SU-DHL-6 (cell line): Measurements from ENCODE around the gene APBA2.

Experiments
- H2AFZ ChIP-seq: fragments of 200-600 bp; sonication (generic); 2 replicates; pipeline ENCODE4 v1.6.1; 2014; ENCODE audit warnings: low read depth, mild to moderate bottlenecking, moderate library complexity, mixed read lengths, antibody characterized with exemption, low read length; ENCODE audit not compliant: severe bottlenecking
- H3F3A ChIP-seq: fragments of 200-600 bp; shearing (Covaris generic); 2 replicates; pipeline ENCODE4 v1.6.0; 2016; ENCODE audit warnings: antibody characterized with exemption, mild to moderate bottlenecking; ENCODE audit not compliant: insufficient read depth
- H3K27ac ChIP-seq: fragments of 200-600 bp; sonication (generic); 2 replicates; pipeline ENCODE4 v1.5.1; 2016; ENCODE audit warnings: low read depth, mild to moderate bottlenecking, low read length, moderate library complexity, mixed read lengths
- H3K27me3 ChIP-seq: fragments of 200-600 bp; sonication (generic), shearing (Covaris generic); 2 replicates; pipeline ENCODE4 v1.6.0; 2014; ENCODE audit warnings: mild to moderate bottlenecking, low read length
- H3K36me3 ChIP-seq: fragments of 200-600 bp; sonication (generic); 2 replicates; pipeline ENCODE4 v1.6.1; 2014; ENCODE audit warnings: mild to moderate bottlenecking, low read length, mixed read lengths
- H3K4me2 ChIP-seq: fragments of 300-600, 200-600 bp; shearing (Covaris generic), sonication (generic); 2 replicates; pipeline ENCODE4 v1.6.0; 2014; ENCODE audit warnings: low read length, low read depth, mild to moderate bottlenecking; ENCODE audit not compliant: poor library complexity, severe bottlenecking
- H3K4me3 ChIP-seq: fragments of 200-600 bp; sonication (generic); 2 replicates; pipeline ENCODE4 v1.5.1; 2014; ENCODE audit warnings: antibody characterized with exemption, low read length, mild to moderate bottlenecking, mixed read lengths; ENCODE audit not compliant: insufficient read depth, poor library complexity, severe bottlenecking
- H3K79me2 ChIP-seq: fragments of 200-600 bp; sonication (generic); 2 replicates; pipeline ENCODE4 v1.6.1; 2014; ENCODE audit warnings: mild to moderate bottlenecking, low read length, moderate library complexity; ENCODE audit not compliant: insufficient read depth
- H3K9ac ChIP-seq: fragments of 200-600 bp; sonication (generic); 2 replicates; pipeline ENCODE4 v1.7.0; 2014; ENCODE audit warnings: mild to moderate bottlenecking, low read length
- H3K9me2 ChIP-seq: fragments of 200-600 bp; sonication (generic); replicated peaks from 2 replicates; pipeline ENCODE4 v1.6.1; 2014; ENCODE audit warnings: low read length; ENCODE audit not compliant: insufficient read depth
- H3K9me3 ChIP-seq: fragments of 200-600 bp; sonication (generic); 2 replicates; pipeline ENCODE4 v1.6.1; 2014; ENCODE audit warnings: low read length, mixed read lengths; ENCODE audit not compliant: insufficient read depth
- H4K20me1 ChIP-seq: fragments of 200-600 bp; sonication (generic); 2 replicates; pipeline ENCODE4 v1.6.1; 2014; ENCODE audit warnings: low read depth, mild to moderate bottlenecking, antibody characterized with exemption, low read length, moderate library complexity, mixed read lengths
- EZH2phosphoT487 ChIP-seq: fragments of 200-600 bp; sonication (generic), shearing (Covaris generic); conservative IDR thresholded peaks from 2 replicates; pipeline ENCODE4 v1.6.1; 2018; ENCODE audit warnings: mild to moderate bottlenecking, antibody characterized with exemption, low read length, moderate library complexity, mixed read lengths
- TF ChIP-seq, protein P1 (sequence below): fragments of 200-600 bp; sonication (generic); IDR thresholded peaks from one replicate; pipeline ENCODE4 v1.5.1; 2017; ENCODE audit warnings: antibody characterized with exemption, mild to moderate bottlenecking, low read length, moderate library complexity; ENCODE audit not compliant: insufficient read depth, poor library complexity, severe bottlenecking

The APBA2 gene

DNA sequence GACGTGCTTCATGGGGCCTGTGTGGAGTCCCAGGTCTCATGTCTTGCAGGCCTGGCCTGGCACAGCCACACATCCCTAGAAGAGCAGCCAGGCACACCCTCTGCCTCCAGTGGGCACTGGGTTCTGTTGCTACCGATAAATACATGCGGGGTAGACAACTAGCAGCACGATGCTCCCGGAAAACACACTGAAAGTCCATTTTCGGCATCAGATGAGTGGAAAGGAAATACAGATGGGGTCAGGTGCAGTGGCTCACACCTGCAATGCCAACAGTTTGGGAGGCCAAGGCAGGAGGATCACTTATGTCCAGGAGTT, 218.7 kb downstream of the APBA2 start:
- no peaks in the 10 kb centered on the region for H3K9me2 ChIP-seq
- no peaks in the 10 kb centered on the region for H3K79me2 ChIP-seq

DNA sequence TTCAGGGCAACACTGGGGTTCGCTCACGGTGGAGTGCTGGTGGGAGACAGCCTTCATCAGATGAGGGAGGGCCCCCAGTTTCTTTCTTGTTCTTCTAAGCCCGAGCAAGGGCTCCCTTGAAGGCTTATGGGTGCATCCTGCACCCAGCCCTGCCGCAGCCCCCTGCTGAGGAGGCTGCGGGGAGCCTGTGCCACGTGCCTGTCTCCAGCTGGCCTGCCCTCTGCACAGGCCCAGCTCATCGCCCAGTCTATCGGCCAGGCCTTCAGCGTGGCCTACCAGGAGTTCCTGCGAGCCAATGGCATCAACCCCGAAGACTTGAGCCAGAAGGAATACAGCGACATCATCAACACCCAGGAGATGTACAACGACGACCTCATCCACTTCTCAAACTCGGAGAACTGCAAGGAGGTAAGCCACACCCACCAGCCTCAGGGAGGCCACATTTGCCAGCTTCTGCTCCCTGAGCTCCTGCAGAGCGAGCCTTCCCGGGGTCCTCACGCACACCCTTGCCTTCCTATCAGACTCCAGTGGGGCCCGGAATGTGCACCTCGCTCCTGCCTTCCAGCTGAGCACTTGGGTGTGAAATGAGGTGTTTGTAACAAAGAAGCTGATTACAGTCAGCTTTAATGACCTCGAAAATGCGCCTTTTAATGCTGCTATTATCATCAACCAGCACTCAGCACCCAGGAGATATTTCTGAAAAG, 219.5 kb downstream of the APBA2 start:
- Histone ChIP-seq H3F3A (no peaks in the 10 kb centered on the region), H3K27me3 (no peaks in the 10 kb centered on the region), H4K20me1 (no peaks in the 10 kb centered on the region), H3K79me2 (no peaks in the 10 kb centered on the region), H3K27ac (no peak overlapping the region), H2AFZ (no peak overlapping the region), H3K9me2 (no peaks in the 10 kb centered on the region), H3K4me2 (no peak overlapping the region), H3K36me3 (no peaks in the 10 kb centered on the region), H3K9me3 (no peaks in the 10 kb centered on the region), H3K4me3 (no peak overlapping the region), H3K9ac (no peak overlapping the region)
- TF ChIP-seq EZH2phosphoT487 = no peak
- TF ChIP-seq, protein P1, sequence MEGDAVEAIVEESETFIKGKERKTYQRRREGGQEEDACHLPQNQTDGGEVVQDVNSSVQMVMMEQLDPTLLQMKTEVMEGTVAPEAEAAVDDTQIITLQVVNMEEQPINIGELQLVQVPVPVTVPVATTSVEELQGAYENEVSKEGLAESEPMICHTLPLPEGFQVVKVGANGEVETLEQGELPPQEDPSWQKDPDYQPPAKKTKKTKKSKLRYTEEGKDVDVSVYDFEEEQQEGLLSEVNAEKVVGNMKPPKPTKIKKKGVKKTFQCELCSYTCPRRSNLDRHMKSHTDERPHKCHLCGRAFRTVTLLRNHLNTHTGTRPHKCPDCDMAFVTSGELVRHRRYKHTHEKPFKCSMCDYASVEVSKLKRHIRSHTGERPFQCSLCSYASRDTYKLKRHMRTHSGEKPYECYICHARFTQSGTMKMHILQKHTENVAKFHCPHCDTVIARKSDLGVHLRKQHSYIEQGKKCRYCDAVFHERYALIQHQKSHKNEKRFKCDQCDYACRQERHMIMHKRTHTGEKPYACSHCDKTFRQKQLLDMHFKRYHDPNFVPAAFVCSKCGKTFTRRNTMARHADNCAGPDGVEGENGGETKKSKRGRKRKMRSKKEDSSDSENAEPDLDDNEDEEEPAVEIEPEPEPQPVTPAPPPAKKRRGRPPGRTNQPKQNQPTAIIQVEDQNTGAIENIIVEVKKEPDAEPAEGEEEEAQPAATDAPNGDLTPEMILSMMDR = no peak

More for the DNA sequence above, 218.7 kb downstream of the APBA2 start:
- TF ChIP-seq, protein P1 = no peak
- no peak for TF ChIP-seq EZH2phosphoT487
- no peak overlapping the region for H2AFZ ChIP-seq
- no peak overlapping the region for H3K4me3 ChIP-seq
- no peaks in the 10 kb centered on the region for H3K27me3 ChIP-seq
- no peaks in the 10 kb centered on the region for H3F3A ChIP-seq
- no peaks in the 10 kb centered on the region for H4K20me1 ChIP-seq
- H3K9ac ChIP-seq = no peak overlapping the region
- no peaks in the 10 kb centered on the region for H3K36me3 ChIP-seq
- H3K27ac ChIP-seq = no peak overlapping the region
- H3K4me2 ChIP-seq = no peak overlapping the region
- H3K9me3 ChIP-seq = no peaks in the 10 kb centered on the region

DNA sequence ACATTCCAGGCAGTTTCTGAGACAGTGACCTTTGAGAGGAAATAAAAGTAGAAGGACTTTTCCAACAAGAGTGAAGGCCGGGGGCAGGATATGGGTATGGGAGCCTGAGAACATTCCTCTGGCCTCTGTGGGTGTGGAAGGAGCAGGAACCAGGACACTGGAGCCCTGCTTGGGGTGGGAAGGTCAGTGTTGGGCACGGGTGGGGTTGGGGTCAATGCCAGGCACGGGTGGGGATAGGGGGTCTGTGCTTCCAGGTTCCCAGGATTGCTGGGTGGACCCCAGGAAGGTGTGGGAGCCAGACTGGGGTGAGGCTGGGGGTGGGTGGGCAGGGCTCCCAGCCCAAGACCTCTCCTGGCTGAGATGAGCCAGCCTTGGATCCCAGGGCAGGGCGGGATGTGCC, 220.3 kb downstream of the APBA2 start:
- TF ChIP-seq, protein P1 = no peak
- TF ChIP-seq EZH2phosphoT487 = no peak
- Histone ChIP-seq H3K4me3 (no peak overlapping the region), H3K27me3 (no peaks in the 10 kb centered on the region), H3F3A (no peaks in the 10 kb centered on the region), H3K27ac (no peak overlapping the region), H2AFZ (no peak overlapping the region), H3K9me3 (no peaks in the 10 kb centered on the region), H3K9me2 (no peaks in the 10 kb centered on the region), H4K20me1 (no peaks in the 10 kb centered on the region), H3K4me2 (no peak overlapping the region), H3K79me2 (no peaks in the 10 kb centered on the region), H3K9ac (no peak overlapping the region), H3K36me3 (no peaks in the 10 kb centered on the region)
